PC-3 (cell line): ENCODE results near the gene KANK4. TPM values are rescaled to one million over a fixed set of nuclear protein-coding genes. Genes with fewer than 3 reads are reported as not detected.

ENCODE experiments used
- ATAC-seq: fragments of 200-7000 bp; cut with Tn5 transposase; 2 replicates; pipeline ENCODE4 v1.9.1; 2020; ENCODE audit warnings: mild to moderate bottlenecking, moderate library complexity
- BruUV-seq: library from RNA; stranded (reverse); fragments of 400-500 nt; replicated peaks from 2 replicates; lab custom pipeline; 2021; lab: Mats Ljungman, UMichigan
- CTCF ChIA-PET: fragments of 300-600 bp; sonication (Branson Sonifier 250); formaldehyde crosslinking; loops from one replicate; lab custom pipeline; 2022; ENCODE audit warnings: antibody characterized with exemption; lab: Charles Lee
- POLR2A ChIA-PET: fragments of 300-600 bp; sonication (Branson Sonifier 250); formaldehyde crosslinking; loops from one replicate; lab custom pipeline; 2022; ENCODE audit warnings: antibody characterized with exemption; ENCODE audit not compliant: unreplicated experiment; lab: Charles Lee
- DNase-seq: peaks from one replicate; pipeline ENCODE4 v3.0.0-alpha.2; 2015
- H2AFZ ChIP-seq: fragments of 300-600 bp; sonication (generic); 2 replicates; pipeline ENCODE4 v1.6.0; 2016; ENCODE audit warnings: antibody characterized with exemption, low read length
- H3F3A ChIP-seq: fragments of 300-600 bp; sonication (generic); one replicate; pipeline ENCODE4 v1.6.0; 2017; ENCODE audit warnings: antibody characterized with exemption, low read length, control low read depth, mild to moderate bottlenecking; ENCODE audit not compliant: unreplicated experiment
- H3K27ac ChIP-seq: fragments of 300-600 bp; sonication (generic); 2 replicates; pipeline ENCODE4 v1.5.1; 2016; ENCODE audit warnings: mild to moderate bottlenecking, low read length
- H3K27me3 ChIP-seq: fragments of 300-600 bp; sonication (generic); 2 replicates; pipeline ENCODE4 v1.6.1; 2016; ENCODE audit warnings: low read length, mixed read lengths
- H3K36me3 ChIP-seq: fragments of 300-600 bp; sonication (generic); 2 replicates; pipeline ENCODE4 v1.6.1; 2016; ENCODE audit warnings: low read depth, mixed run types, low read length, mixed read lengths
- H3K4me1 ChIP-seq: fragments of 300-600 bp; sonication (generic); 2 replicates; pipeline ENCODE4 v1.5.1; 2016; ENCODE audit warnings: low read length; ENCODE audit not compliant: insufficient read depth
- H3K4me2 ChIP-seq: fragments of 300-600 bp; sonication (generic); 2 replicates; pipeline ENCODE4 v1.6.0; 2016; ENCODE audit warnings: low read length
- H3K4me3 ChIP-seq: fragments of 300-600 bp; sonication (generic); 2 replicates; pipeline ENCODE4 v1.5.1; 2016; ENCODE audit warnings: mild to moderate bottlenecking, low read length, mixed read lengths
- H3K79me2 ChIP-seq: fragments of 300-600 bp; sonication (generic); 2 replicates; pipeline ENCODE4 v1.6.1; 2017; ENCODE audit warnings: low read length, mixed read lengths
- H3K9ac ChIP-seq: fragments of 300-600 bp; sonication (generic); 2 replicates; pipeline ENCODE4 v1.6.0; 2016; ENCODE audit warnings: mild to moderate bottlenecking, low read length
- H3K9me2 ChIP-seq: fragments of 300-600 bp; sonication (generic); replicated peaks from 2 replicates; pipeline ENCODE4 v1.6.1; 2016; ENCODE audit warnings: mixed run types, low read length, mixed read lengths
- H3K9me3 ChIP-seq: fragments of 300-600 bp; sonication (generic); 2 replicates; pipeline ENCODE4 v1.6.1; 2016; ENCODE audit warnings: low read length, mixed read lengths
- H4K20me1 ChIP-seq: fragments of 300-600 bp; sonication (generic); 2 replicates; pipeline ENCODE4 v1.6.1; 2016; ENCODE audit warnings: low read length, mixed read lengths
- EZH2 ChIP-seq: fragments of 300-600 bp; sonication (generic); IDR thresholded peaks from one replicate; pipeline ENCODE4 v1.6.1; 2017; ENCODE audit warnings: antibody characterized with exemption, mild to moderate bottlenecking, low read length; ENCODE audit not compliant: unreplicated experiment
- EZH2phosphoT487 ChIP-seq: fragments of 300-600 bp; sonication (generic); IDR thresholded peaks from 2 replicates; pipeline ENCODE4 v1.6.1; 2018; ENCODE audit warnings: mild to moderate bottlenecking, antibody characterized with exemption, low read length, borderline replicate concordance
- intact Hi-C: fragments of 100-400 bp; cut with micrococcal nuclease; formaldehyde crosslinking; loops from 2 replicates; pipeline ENCODE4 v1.9.0; 2023
- total RNA-seq: library from RNA; depleted of rRNA; stranded (reverse); fragments of >200 nt; gene quantifications from 2 replicates; pipeline ENCODE4 v1.2.3, GENCODE V29; 2014
- TF ChIP-seq, protein P1 (sequence below): fragments of 300-600 bp; sonication (generic); conservative IDR thresholded peaks from 2 replicates; pipeline ENCODE4 v1.5.1; 2017; ENCODE audit warnings: antibody characterized with exemption, low read depth, mild to moderate bottlenecking, low read length

The KANK4 gene
- total RNA-seq, 1 experiment from 2014 or later, result not detected

DNA sequence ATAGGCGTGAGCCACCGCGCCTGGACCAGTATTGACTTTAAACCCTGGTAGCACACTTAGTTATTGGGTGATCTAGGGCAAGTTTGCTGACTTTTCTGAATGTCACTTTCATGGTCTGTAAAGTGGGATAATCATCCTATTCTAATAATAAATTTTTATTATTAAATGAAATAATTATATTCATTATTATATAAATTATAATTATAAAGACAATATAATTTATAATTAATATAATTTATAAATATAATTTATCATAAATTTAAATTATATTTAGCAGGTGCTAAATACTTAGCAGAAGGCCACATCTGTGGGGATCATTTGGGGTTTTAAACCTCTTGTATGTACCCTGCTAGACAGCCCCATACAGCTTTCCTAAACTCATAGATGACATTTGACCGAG is 59.7 kb downstream of the KANK4 start:
- ATAC-seq (no peak), DNase-seq (no peak)
- Histone ChIP-seq H3K27me3 (0 out of 2 replicates have a peak, but pooled peaks cover 5% of the 10 kb centered on the region), H3K9ac (no peak overlapping the region), H3K36me3 (no peaks in the 10 kb centered on the region), H3K9me2 (no peaks in the 10 kb centered on the region), H4K20me1 (no peaks in the 10 kb centered on the region), H2AFZ (no peak overlapping the region), H3F3A (no peaks in the 10 kb centered on the region), H3K4me1 (no peaks in the 10 kb centered on the region), H3K79me2 (no peaks in the 10 kb centered on the region), H3K4me2 (no peak overlapping the region), H3K4me3 (no peak overlapping the region), H3K9me3 (no peaks in the 10 kb centered on the region), H3K27ac (no peak overlapping the region)
- TF ChIP-seq, protein P1, sequence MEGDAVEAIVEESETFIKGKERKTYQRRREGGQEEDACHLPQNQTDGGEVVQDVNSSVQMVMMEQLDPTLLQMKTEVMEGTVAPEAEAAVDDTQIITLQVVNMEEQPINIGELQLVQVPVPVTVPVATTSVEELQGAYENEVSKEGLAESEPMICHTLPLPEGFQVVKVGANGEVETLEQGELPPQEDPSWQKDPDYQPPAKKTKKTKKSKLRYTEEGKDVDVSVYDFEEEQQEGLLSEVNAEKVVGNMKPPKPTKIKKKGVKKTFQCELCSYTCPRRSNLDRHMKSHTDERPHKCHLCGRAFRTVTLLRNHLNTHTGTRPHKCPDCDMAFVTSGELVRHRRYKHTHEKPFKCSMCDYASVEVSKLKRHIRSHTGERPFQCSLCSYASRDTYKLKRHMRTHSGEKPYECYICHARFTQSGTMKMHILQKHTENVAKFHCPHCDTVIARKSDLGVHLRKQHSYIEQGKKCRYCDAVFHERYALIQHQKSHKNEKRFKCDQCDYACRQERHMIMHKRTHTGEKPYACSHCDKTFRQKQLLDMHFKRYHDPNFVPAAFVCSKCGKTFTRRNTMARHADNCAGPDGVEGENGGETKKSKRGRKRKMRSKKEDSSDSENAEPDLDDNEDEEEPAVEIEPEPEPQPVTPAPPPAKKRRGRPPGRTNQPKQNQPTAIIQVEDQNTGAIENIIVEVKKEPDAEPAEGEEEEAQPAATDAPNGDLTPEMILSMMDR, result no peak
- TF ChIP-seq EZH2phosphoT487 (no peak), EZH2 (no peak)
- ChIA-PET POLR2A (no interaction called here), CTCF (no interaction called here)
- BruUV-seq, result no TSS peak
- intact Hi-C loops, result no loop called here

DNA sequence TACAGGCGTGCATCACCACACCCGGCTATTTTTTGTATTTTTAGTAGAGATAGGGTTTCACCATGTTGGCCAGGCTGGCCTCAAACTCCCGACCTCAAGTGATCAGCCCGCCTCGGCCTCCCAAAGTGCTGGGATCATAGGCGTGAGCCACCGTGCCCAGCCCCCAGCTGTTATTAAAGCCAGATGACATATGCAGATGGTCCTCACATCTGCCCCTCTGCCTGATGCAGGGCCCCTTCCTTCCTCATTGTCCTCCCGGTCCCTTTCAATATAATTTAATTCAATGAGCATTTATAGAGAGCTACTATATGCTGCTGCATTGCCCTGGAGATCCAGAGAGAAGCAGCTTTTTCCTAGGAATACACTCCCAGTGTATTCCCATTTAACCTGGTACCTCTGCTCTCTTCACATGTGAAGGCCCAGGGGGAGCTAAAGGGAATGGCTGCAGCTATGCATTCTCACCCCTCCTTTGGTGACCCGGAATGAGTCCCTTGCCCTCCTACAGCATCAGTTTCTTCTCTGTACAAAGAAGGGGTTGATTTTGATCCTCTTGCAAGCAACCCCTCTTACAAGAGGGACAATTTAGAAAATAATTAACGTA is 69.0 kb downstream of the KANK4 start:
- no peak overlapping the region for H3K4me3 ChIP-seq
- H3K4me1 ChIP-seq, result peaks cover 4% of the 10 kb centered on the region
- H3K9me3 ChIP-seq, result no peaks in the 10 kb centered on the region
- TF ChIP-seq, protein P1, result no peak
- TF ChIP-seq EZH2 (no peak), EZH2phosphoT487 (no peak)
- H3K4me2 ChIP-seq, result no peak overlapping the region
- H3K27me3 ChIP-seq, result no peaks in the 10 kb centered on the region
- ChIA-PET POLR2A (no interaction called here), CTCF (no interaction called here)
- H3F3A ChIP-seq, result no peaks in the 10 kb centered on the region
- ATAC-seq (no peak), DNase-seq (no peak)
- intact Hi-C loops, result no loop called here
- H3K79me2 ChIP-seq, result no peaks in the 10 kb centered on the region
- no peaks in the 10 kb centered on the region for H4K20me1 ChIP-seq
- H3K27ac ChIP-seq, result no peak overlapping the region
- no peaks in the 10 kb centered on the region for H3K9me2 ChIP-seq
- H3K36me3 ChIP-seq, result no peaks in the 10 kb centered on the region
- H3K9ac ChIP-seq, result no peak overlapping the region
- H2AFZ ChIP-seq, result no peak overlapping the region
- BruUV-seq, result no TSS peak

DNA sequence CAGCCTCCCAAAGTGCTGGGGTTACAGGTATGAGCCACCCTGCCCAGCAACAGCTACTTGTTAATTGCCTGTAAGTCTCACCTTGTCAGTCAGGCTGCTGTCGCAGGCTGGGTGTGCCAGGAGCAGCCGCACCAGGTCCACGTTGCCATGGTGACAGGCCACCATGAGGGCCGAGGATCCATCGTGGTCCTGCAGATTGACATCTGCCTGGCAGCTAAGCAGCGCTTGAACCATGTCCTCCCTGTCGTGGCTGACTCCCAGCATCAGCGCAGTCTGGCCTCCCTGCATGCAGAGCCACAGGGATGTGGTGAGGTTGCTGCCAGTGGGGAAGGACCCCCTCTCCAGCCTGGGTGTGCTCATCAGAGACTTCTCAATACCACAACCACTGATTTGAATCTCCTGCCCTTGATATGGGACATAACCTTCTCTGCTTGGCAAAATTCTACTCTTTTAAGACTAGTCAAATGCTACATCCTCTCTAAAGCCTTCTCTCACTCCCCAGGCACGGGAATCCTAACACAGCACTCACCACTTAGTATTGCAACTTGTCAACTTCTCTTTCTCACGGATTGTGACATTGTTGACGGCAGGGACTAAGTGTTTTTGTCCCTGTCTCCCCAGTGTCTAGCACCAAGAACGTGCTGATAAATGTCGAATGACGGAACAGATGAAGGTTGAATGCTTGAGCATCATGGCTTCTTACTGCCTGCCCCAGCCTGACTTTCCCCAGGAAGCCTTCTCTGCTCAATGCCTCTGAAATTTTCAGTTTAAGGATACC is 71.7 kb downstream of the KANK4 start:
- Histone ChIP-seq H3F3A (no peaks in the 10 kb centered on the region), H2AFZ (no peak overlapping the region), H3K4me2 (no peak overlapping the region), H3K9me2 (no peaks in the 10 kb centered on the region), H3K27ac (no peak overlapping the region), H3K27me3 (no peaks in the 10 kb centered on the region), H3K4me1 (peaks cover 9% of the 10 kb centered on the region), H3K36me3 (no peaks in the 10 kb centered on the region), H3K9ac (no peak overlapping the region), H4K20me1 (no peaks in the 10 kb centered on the region), H3K4me3 (no peak overlapping the region), H3K9me3 (no peaks in the 10 kb centered on the region), H3K79me2 (no peaks in the 10 kb centered on the region)
- BruUV-seq, result no TSS peak
- intact Hi-C loops, result no loop called here
- CTCF ChIA-PET, result no interaction called here
- ATAC-seq (no peak), DNase-seq (no peak)
- TF ChIP-seq EZH2 (no peak), EZH2phosphoT487 (no peak)
- TF ChIP-seq, protein P1, result no peak
- POLR2A ChIA-PET, result no interaction called here
